Dedifferentiated amniotic fluid mesenchymal stem cell (primary cell): Measurements from ENCODE around the gene C10orf105.
A peak's percentile ranks its signal among the peaks of the same experiment; 100 is the strongest.

Experiments
- DNase-seq: peaks from one replicate; pipeline ENCODE4 v3.0.0-alpha.2; 2016; ENCODE audit errors: extremely low spot score

The C10orf105 gene, protein sequence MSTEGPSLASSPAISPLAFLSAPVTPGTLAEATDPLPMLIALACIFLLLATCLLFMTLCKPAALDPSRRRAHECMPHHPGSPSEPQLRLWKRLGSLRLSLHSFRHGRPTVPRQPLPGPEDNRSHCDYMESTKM

DNA sequence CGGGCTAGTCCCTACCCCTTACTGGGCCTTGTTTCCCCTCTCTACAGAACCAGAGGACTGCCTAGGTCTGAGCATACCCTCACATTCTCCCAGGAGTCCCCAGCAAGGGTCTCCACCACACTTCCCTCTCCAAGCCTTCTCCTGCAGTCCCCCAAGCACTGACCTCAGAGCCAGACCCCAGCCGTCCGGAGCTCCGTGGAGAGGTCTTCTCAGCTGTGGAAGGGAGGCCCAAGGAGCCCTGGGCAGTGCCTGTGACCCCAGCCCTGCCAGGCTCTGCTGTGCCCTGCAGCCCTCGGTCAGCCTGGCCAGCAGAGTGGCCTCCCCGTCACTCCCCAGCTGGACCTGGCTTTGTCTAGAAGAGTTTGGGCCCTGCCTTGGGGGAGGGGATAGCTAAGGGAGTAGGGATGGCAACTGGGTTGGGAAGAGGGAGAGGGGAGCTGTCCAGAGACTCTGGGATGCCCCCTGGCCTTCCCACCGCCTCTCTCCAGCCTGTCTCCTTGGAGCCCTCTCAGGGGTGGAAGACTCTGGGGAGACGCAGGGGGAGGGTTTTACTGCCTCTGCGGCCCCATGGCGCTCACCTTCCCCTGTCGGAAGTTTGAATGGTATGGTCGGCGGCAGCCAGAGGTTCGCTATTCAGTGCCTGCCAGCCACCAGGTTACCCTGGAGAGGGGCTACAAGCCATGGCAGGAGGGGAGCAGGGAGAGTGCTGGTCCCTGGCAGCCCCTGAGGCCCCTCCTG is at the start of gene C10orf105:
TSS of gene C10orf105 (minus strand) at position 315 of the 738 bp plus-strand sequence. CDS start 3,441 bp downstream, outside the sequence.
- no peak for DNase-seq

DNA sequence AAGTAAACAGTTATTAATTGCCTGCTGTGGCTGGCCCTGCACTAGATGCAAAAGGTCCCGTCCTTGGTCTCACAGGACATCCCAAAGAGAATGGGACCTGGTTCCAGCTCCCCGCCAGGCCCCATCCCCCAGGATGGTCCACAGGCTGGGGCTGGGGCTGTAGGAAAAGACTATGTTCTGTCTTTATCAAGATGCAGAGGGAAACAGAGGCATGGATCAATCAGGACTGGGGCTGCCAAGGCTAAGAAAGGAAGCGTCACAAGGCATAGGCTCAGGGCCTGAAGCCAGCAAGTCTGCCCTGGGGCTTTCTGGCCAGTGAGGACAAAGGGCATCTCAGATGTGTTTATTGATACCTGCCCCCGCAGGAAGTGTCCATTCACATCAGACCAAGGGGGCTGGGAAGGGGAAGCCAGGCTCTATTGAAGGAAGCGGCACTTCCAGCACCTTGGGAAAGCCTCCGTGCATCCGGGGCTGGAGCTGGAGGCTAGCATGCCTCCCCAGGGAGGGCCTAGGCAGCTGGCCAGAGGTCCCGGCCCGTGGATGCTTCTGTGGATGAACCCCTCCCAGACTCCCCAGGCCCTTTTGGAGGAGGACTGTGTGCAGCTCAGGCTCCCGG is 48.0 kb upstream of the C10orf105 start:
- DNase-seq, result no peak

DNA sequence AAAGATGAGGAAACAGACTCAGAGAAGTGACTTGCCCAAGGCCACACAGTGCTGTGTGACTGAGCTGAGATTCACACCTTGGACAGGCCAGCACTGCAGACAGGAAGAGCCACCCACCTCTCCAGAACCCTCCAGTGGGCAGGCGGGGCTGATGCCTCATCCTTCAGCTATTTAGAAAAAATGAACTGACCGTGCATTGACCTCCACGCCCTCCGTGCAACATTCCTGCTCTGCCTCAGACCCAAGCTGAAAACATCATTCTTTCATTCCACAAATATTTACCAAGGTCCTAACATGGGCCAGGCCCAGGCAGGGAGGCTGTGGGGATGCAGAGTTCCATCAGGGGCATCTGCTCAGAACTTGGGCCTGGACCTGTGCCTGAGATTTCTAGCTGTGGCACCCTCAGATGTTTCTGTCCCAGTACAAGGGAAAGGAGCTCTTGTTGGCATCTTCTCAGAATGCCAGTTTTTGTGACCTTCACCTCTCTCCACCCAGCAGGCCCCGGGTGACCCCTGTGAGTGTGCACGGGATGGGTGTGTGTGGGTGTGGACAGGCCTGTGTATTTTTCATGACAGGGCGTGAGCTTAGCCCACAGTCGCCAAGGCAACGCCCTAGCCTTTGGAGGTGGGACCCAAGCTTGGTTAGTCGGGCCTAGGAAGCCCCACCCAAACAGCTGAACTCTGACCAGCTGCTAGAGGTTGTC is 47.3 kb upstream of the C10orf105 start:
- peak; percentile 92 for DNase-seq

DNA sequence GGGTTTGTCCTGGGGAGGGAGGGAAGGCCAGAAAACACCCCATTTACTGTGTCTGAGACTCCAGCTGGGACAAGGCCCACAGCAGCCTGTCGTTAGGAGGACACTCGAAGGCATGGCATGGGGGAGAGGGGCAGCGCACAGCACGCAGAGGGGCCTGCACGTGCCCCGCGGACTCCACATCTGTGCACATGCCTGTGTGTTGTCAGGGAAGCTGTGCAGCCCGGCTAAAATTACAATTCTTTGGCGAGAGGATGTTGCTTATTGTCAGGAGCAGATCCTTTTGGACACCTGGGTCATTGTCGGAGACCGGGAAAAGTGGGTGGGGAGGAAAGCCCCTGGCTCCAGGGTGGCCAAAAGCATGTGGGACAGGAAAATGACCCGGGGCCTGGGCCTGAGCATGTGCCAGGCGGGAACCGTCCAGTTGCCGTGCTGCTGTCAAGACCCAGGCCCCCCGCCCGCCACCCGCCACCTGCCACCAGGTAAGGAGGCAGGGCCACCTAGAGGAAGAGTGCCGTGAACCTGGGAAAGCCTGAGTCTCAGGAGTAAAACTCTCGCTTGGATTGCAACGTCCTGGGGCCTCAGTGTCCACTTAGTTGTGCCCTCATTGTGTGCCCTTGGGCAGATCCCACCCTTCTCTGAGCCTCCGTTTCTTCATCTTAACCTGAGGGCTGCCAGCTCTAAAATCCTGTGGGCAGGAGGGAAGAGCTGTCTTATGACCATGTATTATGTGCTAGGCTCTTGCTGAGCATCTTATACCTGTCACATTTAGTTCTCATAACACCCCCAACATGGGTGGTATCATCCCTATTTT is 46.5 kb upstream of the C10orf105 start:
- DNase-seq, result no peak

DNA sequence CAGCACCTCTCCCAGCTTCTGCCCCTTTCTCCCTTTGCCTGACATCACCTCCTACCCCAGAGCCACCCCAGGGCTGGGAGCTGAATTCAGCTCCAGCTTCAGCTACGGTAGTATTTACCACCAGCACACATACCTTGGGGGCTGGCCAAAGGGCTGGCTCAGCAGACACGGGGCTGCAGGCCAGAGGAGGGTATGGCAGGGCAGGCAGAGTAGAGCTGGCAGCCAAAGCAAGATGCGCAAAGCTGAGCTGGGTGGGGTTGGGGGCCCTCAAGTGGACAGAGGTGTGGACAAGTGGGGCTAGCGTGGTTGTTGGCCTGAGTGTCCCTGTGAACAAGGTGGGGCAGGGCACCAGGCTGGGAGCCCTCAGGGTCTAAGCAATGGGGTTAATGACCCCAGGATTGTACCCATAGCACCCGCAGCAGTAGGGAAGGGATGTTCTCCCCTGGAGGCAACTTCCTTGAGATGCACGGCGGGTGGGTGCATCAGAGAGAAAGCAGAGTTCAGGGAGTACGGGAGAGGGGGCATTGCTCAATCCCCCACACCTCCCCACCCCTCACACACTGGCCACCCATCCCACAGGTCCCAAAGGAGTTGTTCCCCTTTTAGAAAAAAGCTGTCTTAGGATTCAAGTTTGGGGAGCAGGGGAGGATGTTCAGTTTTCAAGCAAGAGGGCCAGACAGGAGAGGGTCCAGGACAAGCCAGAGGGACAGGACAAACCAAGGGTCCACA is 45.8 kb upstream of the C10orf105 start:
- no peak for DNase-seq

DNA sequence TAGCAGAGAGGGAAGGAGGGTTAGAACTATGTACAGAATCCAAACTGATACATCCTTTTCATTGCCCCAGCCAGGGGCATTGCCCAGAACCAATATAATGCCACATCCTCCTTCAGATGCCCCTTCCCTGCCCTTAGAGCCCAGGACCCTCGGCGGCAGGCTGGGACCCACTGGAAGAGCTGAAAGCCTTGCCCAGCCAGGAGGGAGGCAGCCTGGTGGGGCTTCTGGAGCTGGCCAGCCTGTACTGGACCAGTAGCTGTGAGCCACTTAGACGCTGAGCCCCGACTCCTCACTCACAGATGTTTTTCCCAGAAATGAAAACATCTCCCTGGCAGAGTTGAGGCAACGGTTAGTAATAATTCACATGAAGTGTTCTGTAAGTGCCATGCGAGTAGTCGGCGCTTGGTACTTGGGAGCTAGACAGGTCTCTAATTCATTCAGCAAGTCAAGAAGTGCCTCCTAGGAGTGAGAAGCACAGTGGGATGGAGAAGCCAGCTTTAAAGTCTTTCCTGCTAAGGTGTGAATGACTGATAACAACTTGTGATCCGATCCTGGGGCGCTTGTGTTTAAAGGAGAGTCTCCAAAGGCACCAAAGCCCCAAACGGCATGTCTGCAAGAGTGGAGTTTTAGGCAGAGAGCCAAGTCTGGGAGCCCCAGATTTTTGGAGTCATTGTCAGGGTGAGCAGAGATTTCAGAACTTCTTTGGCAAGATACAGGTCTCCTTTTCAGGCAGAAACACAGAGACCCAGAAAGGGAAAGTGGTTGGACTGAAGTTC is 44.0 kb upstream of the C10orf105 start:
- no peak for DNase-seq

DNA sequence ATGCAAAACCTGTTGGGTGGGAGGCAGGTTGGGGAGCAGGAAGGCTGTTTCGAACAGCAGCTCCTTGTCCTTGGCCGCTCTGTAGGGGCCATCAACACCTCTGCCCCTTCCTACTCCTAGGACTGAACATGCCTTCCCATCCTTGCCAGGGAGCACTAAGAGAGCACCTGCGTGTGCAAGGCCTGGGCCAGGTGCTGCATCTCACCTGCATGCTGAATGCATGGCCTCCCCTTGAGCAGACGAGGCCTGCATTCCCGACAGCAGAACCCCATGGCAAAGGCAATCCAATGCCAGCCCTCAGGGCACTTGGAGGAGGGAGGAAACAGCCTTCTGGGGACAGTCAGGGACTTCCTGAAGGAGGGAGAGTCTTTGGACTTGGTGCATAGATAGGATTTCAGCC is 42.7 kb upstream of the C10orf105 start:
- DNase-seq, result no peak

DNA sequence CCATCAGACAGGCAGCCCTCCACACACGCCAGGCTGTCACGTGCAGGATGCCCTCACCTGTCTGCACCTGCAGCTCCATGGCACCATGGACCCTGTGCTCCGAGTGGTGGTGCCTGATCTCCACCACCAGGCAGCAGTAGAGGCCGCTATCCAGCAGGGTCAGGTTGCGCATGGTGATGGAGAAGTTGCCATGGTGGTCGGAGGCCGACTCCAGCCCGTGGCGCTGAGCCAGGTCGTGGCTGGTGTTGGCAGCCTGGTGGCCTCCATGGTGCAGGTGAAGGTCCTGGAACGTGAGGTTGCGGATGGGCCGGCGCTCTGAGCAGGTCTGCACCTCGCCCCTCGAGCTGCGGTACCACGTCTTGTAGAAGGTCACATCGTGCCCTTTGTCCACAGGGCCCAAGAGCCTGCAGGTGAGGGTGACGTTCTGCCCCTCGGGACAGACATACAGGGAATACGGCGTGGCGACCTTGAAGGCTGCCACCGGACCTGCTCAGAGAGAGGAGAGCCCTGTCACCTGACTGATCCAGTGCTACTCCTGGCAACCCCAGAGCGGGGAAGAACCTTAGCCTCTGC is 42.0 kb upstream of the C10orf105 start:
- no peak for DNase-seq

DNA sequence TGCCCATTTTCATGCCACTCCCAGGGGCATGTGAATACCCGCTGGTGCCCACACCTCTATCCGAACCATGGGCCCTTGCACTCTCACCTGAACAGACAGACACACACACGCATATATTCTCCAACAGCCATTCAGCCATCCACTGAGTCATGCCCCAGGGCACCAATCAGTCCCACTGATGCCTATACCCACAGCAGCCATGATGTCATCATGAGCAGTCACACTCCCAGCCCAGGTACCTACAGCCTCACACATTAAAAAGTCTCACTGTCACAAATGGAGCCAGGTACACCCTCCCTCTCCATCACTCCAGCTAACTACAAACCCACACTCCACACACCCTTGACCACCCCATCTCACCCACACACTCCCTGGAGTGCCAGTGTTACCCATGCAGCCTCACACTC is 41.5 kb upstream of the C10orf105 start:
- DNase-seq, result no peak

DNA sequence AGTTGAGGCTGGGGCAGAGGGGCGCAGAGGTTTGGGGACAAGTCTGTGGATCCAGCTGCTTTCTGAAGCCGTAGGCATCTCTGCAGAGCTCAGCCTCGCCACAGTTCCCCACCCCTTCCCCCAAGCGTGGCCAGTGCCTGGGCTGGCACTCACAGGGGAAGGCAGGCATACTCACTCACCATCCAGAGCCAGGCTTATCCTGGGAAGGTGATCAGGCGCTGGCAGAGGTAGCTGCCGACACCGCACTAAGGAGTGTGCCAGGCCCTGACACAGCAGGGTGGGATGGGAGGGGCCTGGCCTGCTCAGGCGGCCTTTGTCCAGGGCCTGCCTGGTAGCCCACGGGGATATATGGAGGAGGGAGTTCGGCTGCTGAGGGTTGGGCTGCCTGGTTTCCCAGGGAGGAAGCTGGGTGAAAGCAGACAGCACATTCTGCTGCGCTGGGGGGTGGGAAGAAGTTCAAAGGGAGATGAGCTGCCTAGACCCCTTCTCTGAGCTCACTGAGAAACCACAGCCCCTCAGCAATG is 37.9 kb upstream of the C10orf105 start:
- no peak for DNase-seq

DNA sequence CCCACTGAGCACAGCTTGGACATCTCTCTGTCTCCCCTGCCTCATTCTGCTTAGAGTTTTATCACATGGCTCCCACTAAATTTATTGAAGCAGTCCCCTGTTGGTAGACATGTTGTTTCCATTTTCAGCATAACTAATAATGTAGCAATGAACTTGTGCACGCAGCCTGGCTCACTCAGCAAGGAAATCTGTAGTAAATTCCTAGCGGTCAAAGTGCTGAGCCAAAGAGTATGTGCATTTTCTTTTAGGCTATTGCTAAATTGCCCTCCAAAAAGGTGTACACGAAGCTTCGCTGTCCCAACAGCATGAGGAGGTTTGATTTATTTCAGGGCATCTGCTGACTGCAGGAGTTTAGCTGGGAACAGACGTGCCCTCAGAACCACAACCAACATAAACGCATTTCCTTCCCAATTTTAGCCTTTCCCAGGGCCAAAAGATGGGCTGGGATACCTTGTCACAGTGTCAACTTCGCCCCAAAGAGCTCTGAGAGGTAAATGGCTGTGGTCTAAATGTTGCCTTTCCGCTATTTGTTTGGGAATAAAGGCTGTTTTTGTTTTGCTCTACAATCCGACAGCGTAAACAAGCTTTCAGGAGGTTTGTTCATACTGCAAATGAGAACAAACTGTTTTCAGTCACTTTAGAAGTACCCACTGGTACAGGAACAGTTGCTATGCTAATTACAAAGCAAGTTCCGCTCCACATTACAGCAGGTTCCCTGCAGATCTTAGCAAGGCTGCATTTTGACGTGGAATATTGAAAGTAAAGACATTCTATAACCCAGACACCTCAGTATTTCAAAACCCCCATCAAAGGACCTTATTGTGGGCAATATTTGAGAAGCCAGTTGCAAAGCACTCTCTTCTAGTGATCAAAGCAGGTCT is 37.0 kb upstream of the C10orf105 start:
- DNase-seq, result no peak

DNA sequence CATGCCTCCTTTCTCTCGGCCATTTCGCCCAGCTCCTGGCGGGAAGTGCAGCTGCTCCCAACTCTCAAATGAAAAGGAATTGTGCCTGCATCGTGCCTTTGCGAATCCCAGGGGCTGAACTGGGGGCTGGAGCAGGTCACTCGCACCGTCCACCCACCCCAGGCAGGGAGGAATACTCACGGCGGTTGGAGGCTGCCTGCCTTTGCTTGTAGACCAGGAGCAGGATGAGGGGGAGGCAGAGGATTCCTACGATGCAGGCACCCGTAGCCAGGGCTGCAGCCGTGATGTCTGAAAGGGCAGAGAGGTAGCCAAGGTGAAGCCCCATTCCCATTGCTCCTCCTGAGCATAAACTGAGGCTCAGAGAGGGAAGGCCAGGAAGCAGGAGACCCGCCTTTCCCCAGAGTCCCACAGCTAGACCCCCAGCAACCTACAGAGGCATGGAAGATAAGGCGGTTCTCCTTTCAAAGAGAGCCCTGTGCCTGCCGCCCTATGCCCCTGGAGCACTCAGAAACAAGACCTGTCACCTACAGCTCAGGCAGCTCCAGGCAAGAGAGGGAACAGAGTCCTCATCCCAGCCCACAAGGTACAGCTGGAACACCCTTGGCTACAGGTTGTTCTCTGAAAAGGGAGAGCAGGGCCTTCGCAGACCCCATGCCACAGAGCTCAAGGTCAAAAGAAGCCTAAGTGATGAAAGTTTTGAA is 35.8 kb upstream of the C10orf105 start:
- DNase-seq, result no peak

DNA sequence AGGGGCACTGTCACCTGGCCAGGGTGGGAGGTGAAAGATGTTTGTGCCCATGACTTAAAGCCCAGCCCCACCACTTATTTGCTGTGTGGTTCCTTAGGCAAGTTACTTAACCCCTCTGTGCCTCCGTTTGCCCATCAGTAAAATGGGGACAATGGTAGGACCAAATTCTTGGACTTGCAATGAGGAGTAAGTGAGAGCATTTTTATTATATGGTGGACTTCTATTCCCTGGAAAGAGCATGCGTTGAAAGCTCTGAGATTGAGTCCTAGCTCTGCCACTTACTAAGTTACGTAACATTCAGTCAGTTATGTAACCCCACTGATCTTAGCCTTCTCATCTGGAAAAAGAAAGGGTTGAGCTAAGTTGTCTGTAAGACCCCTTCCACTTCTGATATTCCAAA is 35.0 kb upstream of the C10orf105 start:
- DNase-seq, result no peak

DNA sequence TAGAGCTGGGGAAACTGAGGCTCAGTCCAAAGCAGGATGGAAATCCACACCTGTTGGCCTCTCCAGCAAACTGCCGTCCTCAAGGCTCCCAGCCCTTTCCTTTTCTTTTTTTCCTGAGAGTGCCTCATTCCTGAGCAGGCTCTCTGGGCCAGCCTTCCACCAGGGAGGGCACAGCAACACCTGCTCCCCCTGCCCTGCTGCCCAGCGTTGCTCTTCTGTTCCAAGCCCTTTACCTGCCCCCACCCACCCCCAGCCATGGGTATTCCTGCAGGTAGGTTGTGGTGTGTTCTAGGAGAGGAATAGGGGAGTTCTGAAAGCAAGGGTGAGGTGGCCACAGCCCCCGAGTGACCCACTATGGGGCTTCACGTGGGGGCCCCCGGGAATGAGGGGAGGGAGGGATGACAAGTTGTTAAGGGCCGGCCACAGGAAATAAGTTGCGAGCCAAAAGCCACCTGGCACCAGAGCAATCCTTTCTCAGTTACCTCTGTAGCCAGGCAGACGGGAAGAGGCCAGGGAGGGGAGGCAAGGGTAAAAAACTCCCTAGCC is 34.5 kb upstream of the C10orf105 start:
- DNase-seq, result no peak

DNA sequence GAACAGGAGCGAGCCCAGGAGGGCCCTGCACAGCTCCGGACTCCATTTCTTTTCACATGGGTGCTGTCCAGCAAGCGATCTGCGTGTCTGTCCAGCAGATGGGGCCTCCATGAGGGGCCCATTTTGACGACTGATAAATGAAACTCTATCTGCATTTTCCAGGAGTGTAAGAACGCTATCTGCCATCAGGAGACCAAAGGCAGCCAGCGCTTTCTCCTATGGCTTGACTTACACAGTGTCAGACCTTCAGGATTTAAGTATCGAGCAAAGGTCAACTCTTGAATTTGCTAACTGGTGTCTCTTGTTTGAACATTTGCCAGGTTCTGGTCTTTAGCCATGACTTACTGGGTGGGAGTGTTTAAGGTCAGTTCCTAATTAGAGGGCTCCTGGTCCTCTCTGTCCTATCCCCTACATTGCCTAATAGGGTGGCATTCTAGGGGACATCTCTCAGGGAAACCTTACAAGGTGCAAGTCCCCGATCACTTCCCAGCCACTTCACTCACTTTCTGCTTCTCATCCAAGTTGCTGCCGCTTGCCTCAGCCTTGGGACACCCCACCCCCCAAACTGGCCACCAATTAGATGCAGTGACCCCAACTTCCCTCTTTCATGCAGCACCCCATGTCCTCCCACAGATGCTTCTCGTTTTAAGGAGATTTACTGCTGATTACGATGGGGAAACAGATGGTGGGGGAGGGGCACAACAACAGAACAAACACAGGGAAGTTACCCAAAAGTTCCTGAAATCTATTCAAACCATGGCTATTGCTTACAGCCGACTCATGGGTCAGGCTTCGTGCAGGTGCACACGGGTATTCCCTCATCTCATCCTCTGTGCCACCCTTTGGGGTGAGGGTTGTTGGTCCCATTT is 33.7 kb upstream of the C10orf105 start:
- no peak for DNase-seq

DNA sequence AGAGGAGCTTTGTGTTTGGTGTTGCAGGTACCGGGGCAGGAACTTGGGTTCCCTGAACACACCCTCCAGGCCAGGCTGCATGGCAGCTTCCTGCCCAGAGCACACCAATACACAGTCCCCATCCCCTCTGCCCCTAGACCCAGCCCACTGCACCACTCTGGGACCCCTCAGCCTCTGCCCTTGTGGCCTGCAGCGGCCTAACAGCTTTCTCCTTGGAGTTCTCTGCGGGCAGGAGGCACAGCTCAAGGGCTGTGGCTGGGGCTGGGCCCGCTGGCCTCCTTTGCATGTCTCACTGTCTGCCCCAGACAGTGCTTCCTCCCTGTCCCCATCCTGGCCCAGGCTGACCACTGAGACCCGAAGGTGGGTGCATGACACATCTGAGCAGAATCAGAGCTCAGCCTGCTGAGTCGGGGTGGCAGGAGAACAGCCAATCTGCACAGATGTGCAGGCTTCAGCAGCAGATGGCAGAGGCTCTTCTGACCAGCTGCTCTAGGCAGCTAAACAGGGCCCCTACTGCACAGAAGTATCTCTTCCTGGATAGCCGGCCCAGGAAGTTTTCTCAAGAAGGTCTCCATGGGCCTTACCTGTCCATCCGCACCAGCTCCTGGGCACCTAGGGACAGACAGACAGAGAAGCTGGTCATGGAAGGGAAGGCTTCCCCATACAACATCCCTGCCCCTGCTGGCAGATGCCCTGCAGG is 33.0 kb upstream of the C10orf105 start:
- no peak for DNase-seq
